HEK293T (cell line): ENCODE data around the gene TTC31.

Experiments
- CTCF ChIA-PET: fragments of 350-600 bp; formaldehyde crosslinking; extraction: SDS; loops from one replicate; lab custom pipeline; 2021; ENCODE audit warnings: antibody characterized with exemption, inconsistent platforms; lab: Yijun Ruan, JAX
- POLR2A ChIA-PET: fragments of 350-600 bp; formaldehyde crosslinking; extraction: SDS; loops from one replicate; lab custom pipeline; 2020; ENCODE audit warnings: antibody characterized with exemption, inconsistent platforms; lab: Yijun Ruan, JAX
- DNase-seq: peaks from one replicate; pipeline ENCODE4 v3.0.0; 2012; ENCODE audit warnings: mixed read lengths; ENCODE audit errors: extremely low spot score
- ARNT ChIP-seq: fragments of 450-650 bp; IDR thresholded peaks from 2 replicates; pipeline ENCODE4 v1.6.1; 2017; ENCODE audit warnings: mild to moderate bottlenecking
- BHLHE40 ChIP-seq: fragments of 450-650 bp; IDR thresholded peaks from 2 replicates; pipeline ENCODE4 v1.6.1; 2016; ENCODE audit warnings: mild to moderate bottlenecking, moderate library complexity, borderline replicate concordance
- CTBP1 ChIP-seq: fragments of 450-650 bp; IDR thresholded peaks from 2 replicates; pipeline ENCODE4 v1.6.1; 2016; ENCODE audit warnings: borderline replicate concordance
- ELF4 ChIP-seq: fragments of 450-650 bp; IDR thresholded peaks from 2 replicates; pipeline ENCODE4 v1.6.1; 2017; ENCODE audit warnings: antibody characterized with exemption
- FOXA1 ChIP-seq: fragments of 450-650 bp; IDR thresholded peaks from 2 replicates; pipeline ENCODE4 v1.6.1; 2016; ENCODE audit warnings: mild to moderate bottlenecking
- FOXK2 ChIP-seq: fragments of 450-650 bp; IDR thresholded peaks from 2 replicates; pipeline ENCODE4 v1.6.1; 2016; ENCODE audit warnings: mild to moderate bottlenecking
- FOXM1 ChIP-seq: fragments of 450-650 bp; IDR thresholded peaks from 2 replicates; pipeline ENCODE4 v1.6.1; 2017; ENCODE audit warnings: mild to moderate bottlenecking, borderline replicate concordance
- HDGF ChIP-seq: fragments of 450-650 bp; IDR thresholded peaks from 2 replicates; pipeline ENCODE4 v1.6.1; 2017; ENCODE audit warnings: antibody characterized with exemption, borderline replicate concordance
- L3MBTL2 ChIP-seq: fragments of 450-650 bp; conservative IDR thresholded peaks from 2 replicates; pipeline ENCODE4 v1.6.1; 2016; ENCODE audit warnings: mild to moderate bottlenecking
- LEF1 ChIP-seq: fragments of 450-650 bp; IDR thresholded peaks from 2 replicates; pipeline ENCODE4 v1.6.1; 2017; ENCODE audit warnings: mild to moderate bottlenecking, borderline replicate concordance
- NFRKB ChIP-seq: fragments of 450-650 bp; IDR thresholded peaks from 2 replicates; pipeline ENCODE4 v1.6.1; 2016; ENCODE audit warnings: mild to moderate bottlenecking, moderate library complexity
- SP1 ChIP-seq: fragments of 450-650 bp; IDR thresholded peaks from 2 replicates; pipeline ENCODE4 v1.6.1; 2017
- SUZ12 ChIP-seq: fragments of 450-650 bp; IDR thresholded peaks from 2 replicates; pipeline ENCODE4 v1.6.1; 2016; ENCODE audit warnings: mild to moderate bottlenecking
- TARDBP ChIP-seq: fragments of 450-650 bp; IDR thresholded peaks from 2 replicates; pipeline ENCODE4 v1.6.1; 2016
- ZNF384 ChIP-seq: fragments of 450-650 bp; IDR thresholded peaks from 2 replicates; pipeline ENCODE4 v1.6.1; 2016
- TF ChIP-seq, protein P1 (sequence below): fragments of 450-650 bp; IDR thresholded peaks from 2 replicates; pipeline ENCODE4 v1.6.1; 2016

TTC31 gene

DNA sequence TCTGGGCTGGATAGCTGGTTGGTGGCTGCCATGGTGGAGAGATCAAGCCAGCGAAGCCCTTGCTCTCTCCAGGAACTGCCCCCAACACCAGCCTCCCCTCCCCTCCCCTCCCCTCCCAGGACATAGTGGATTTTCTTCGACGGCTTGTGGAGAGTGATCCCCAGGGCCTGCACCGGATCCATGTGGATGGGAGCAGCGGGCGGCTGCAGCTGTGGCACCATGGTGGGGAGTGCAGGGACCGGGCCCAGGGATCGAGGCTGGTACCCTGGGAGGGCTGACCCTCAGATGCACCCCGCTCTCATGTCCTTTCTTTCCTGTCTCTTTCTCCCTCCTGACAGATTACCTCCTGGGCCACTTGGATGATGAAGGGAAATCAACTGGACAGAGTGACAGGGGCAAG lies 7.0 kb downstream of the TTC31 start:
- DNase-seq, result no peak
- CTCF ChIA-PET, result interaction anchor here (0.8 kb wide), 1 partner anchor 107 kb away, joined by 3 read pairs; no protein-coding TSS in a partner anchor
- TF ChIP-seq NFRKB, result no peak
- TF ChIP-seq BHLHE40, result no peak
- TF ChIP-seq TARDBP, result no peak
- no peak for TF ChIP-seq HDGF
- TF ChIP-seq, protein P1, sequence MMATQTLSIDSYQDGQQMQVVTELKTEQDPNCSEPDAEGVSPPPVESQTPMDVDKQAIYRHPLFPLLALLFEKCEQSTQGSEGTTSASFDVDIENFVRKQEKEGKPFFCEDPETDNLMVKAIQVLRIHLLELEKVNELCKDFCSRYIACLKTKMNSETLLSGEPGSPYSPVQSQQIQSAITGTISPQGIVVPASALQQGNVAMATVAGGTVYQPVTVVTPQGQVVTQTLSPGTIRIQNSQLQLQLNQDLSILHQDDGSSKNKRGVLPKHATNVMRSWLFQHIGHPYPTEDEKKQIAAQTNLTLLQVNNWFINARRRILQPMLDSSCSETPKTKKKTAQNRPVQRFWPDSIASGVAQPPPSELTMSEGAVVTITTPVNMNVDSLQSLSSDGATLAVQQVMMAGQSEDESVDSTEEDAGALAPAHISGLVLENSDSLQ, result no peak
- no peak for TF ChIP-seq ARNT
- no peak for TF ChIP-seq CTBP1
- TF ChIP-seq FOXM1, result no peak
- TF ChIP-seq FOXA1, result no peak
- TF ChIP-seq LEF1, result no peak
- POLR2A ChIA-PET, result interaction anchor here (1.1 kb wide), 1 partner anchor 17 kb away, joined by 4 read pairs; the partner anchor contains the start of gene PCGF1

DNA sequence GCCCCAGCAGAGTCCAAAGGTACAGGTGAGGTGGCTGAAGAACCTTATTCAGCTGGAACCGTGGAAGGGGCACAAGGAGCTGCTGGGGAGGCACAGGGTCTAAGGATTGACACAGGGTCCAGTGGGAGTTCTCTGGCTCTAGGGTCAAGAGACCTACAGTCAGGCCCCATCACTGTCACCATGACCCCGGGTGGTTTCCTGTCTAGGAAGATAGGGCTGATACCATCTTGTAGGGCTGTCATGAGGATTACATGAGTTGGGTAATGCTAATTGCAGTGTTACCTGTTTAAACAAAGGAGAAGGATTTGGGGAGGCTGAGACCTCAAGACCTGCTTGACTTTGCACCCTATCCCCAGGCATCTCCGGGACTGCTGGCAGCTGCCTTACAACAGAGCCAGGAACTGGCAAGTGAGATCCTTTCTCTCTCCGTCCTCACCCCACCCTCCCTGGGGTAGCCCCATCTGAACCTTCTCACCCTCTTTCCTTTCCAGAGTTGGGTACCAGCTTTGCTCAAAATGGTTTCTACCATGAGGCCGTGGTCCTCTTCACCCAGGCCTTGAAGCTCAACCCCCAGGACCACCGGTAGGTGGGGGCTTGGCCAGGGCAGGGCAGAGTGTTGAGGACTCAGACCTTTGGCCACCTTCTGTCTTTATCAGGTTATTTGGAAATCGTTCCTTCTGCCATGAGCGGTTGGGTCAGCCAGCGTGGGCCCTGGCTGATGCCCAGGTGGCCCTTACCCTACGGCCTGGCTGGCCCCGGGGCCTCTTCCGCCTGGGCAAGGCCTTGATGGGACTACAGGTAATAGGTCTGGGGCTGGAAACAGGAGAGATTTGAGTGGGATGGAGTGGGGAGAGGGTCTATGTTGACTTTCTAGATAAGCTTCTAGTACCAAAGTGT lies 9.0 kb downstream of the TTC31 start:
- TF ChIP-seq, protein P1, result no peak
- TF ChIP-seq BHLHE40 (no peak), SUZ12 (no peak), ZNF384 (no peak), L3MBTL2 (no peak)
- POLR2A ChIA-PET, result no interaction called here
- DNase-seq, result no peak
- CTCF ChIA-PET, result no interaction called here

GRCh38 chr2:74493546-74493945 lies 10.7 kb downstream of the TTC31 start:
- ChIA-PET POLR2A (interaction anchor here (1.0 to 1.7 kb wide), 5 partner anchors 10 to 28 kb away, joined by 4 read pairs; partner anchors contain the start of genes MRPL53 and PCGF1), CTCF (no interaction called here)
- TF ChIP-seq FOXK2 (no peak), BHLHE40 (no peak), LEF1 (no peak), HDGF (no peak), CTBP1 (no peak)
- TF ChIP-seq, protein P1, result no peak
- DNase-seq, result no peak

GRCh38 chr2:74495440-74495839 lies 12.6 kb downstream of the TTC31 start:
- CTCF ChIA-PET, result no interaction called here
- no peak for DNase-seq
- TF ChIP-seq LEF1 (no peak), TARDBP (no peak), SUZ12 (no peak), L3MBTL2 (no peak), ELF4 (no peak), CTBP1 (no peak), BHLHE40 (no peak), FOXK2 (no peak), ZNF384 (no peak), SP1 (no peak), FOXM1 (no peak), HDGF (no peak), FOXA1 (no peak), ARNT (no peak), NFRKB (no peak)
- TF ChIP-seq, protein P1, result no peak
- POLR2A ChIA-PET, result no interaction called here

DNA sequence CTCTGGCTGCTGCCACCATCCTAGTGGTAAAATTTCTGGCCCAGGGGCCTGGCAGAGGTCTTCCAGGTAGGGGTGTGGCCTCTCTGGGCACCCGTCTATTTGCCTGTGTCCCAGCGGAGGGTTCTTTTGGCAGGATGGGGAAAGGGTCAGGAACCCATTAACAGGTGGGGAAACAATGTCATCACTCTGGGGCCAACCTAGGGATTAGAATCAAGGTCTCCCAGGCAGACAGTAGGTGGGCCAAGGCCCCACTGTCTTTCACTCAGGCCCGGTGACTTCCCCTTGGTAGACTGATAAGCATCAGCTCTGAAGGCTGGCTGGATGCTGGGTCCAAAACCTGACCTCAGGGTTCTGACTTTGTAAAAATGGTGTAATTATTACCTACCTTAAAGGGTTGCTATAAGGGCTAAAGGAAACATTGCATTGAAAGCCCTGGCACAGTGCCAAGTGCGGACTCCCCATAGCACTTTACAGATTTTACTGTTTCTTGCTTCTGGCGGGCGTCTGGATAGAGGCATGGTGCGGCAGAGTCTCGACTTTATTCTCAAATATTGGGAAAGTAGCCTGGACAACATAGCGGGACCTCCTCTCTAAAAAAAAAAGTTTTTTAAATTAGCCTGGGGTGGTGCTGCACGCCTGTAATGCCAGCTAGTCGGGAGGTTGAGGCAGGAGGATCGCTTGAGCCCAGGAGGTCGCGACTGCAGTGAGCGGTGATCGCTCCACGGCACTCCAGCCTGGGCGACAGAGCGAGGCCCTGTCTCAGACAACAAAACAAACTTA lies 14.3 kb downstream of the TTC31 start:
- no peak for DNase-seq
- CTCF ChIA-PET, result no interaction called here
- TF ChIP-seq TARDBP (no peak), ZNF384 (no peak)
- POLR2A ChIA-PET, result no interaction called here
